B cell (primary cell): ENCODE data around the gene SARS2. TPM values are rescaled to one million over a fixed set of nuclear protein-coding genes. Genes with fewer than 3 reads are reported as not detected.

Source experiments
- ATAC-seq: fragments of 200-7000 bp; cut with Tn5 transposase; one replicate; pipeline ENCODE4 v1.10.0; 2021; ENCODE audit warnings: low read depth, mild to moderate bottlenecking, moderate number of reproducible peaks, moderate library complexity
- CTCF ChIA-PET: fragments of 350-600 bp; sonication (Branson Sonifier 250); formaldehyde crosslinking; loops from one replicate; lab custom pipeline; 2021; ENCODE audit warnings: antibody characterized with exemption, inconsistent platforms; lab: Charles Lee
- POLR2A ChIA-PET: fragments of 350-600 bp; sonication (Branson Sonifier 250); formaldehyde crosslinking; loops from one replicate; lab custom pipeline; 2021; ENCODE audit warnings: antibody characterized with exemption; lab: Charles Lee
- DNase-seq: peaks from one replicate; pipeline ENCODE4 v3.0.0; 2013
- H2AFZ ChIP-seq: 2 replicates; pipeline ENCODE4 v1.6.1; 2012; ENCODE audit warnings: mild to moderate bottlenecking, low read depth, low read length; ENCODE audit not compliant: insufficient read depth, poor library complexity, severe bottlenecking
- H3K27ac ChIP-seq, 2 donors: 1 replicate in 1 of 2; 2 replicates in 1 of 2; pipeline ENCODE4 v1.5.1; 2012 to 2013; ENCODE audit warnings: low read length in 2 of 2, mild to moderate bottlenecking in 2 of 2, moderate library complexity in 1 of 2
- H3K27me3 ChIP-seq, 4 experiments: fragments of 200-600 bp in 1 of 4; sonication (generic) in 1 of 4; replicated peaks in 1 of 4; 1 replicate in 2 of 4; 2 replicates in 2 of 4; pipeline versions ENCODE4 v1.6.1 to v1.7.0; 2013 to 2016; ENCODE audit warnings: low read length in 3 of 4, mild to moderate bottlenecking in 2 of 4, mixed read lengths in 1 of 4, moderate library complexity in 1 of 4; ENCODE audit not compliant: insufficient read depth in 4 of 4, control insufficient read depth in 3 of 4; ENCODE audit errors: control extremely low read depth in 1 of 4
- H3K36me3 ChIP-seq, 2 experiments: replicated peaks in 1 of 2; 1 replicate in 1 of 2; 2 replicates in 1 of 2; pipeline versions ENCODE4 v1.6.1 to v1.7.1; 2013; ENCODE audit warnings: low read length in 1 of 2; ENCODE audit not compliant: insufficient read depth in 2 of 2, control insufficient read depth in 1 of 2; ENCODE audit errors: control extremely low read depth in 1 of 2, extremely low read depth in 1 of 2
- H3K4me1 ChIP-seq, 2 donors: fragments of 200-600 bp in 1 of 2; sonication (generic) in 1 of 2; 1 replicate in 1 of 2; 2 replicates in 1 of 2; pipeline versions ENCODE4 v1.5.1 to v1.6.1; 2013 to 2017; ENCODE audit warnings: low read length in 2 of 2; ENCODE audit not compliant: control insufficient read depth in 2 of 2, insufficient read depth in 2 of 2
- H3K4me2 ChIP-seq: replicated peaks from 2 replicates; pipeline ENCODE3; 2012; ENCODE audit warnings: mild to moderate bottlenecking, low read depth, low read length; ENCODE audit not compliant: poor library complexity, severe bottlenecking
- H3K4me3 ChIP-seq, 5 experiments: fragments of 200-600 bp in 1 of 5; sonication (generic) in 1 of 5; 1 replicate in 3 of 5; 2 replicates in 2 of 5; pipeline versions ENCODE4 v1.5.1 to v1.7.0; 2011 to 2016; ENCODE audit warnings: low read length in 4 of 5, mild to moderate bottlenecking in 4 of 5, low read depth in 2 of 5, control low read depth in 1 of 5, moderate library complexity in 1 of 5; ENCODE audit not compliant: insufficient read depth in 1 of 5; ENCODE audit errors: control extremely low read depth in 1 of 5, extremely low read depth in 1 of 5
- H3K79me2 ChIP-seq: fragments of 200-600 bp; sonication (generic); one replicate; pipeline ENCODE4 v1.6.0; 2016; ENCODE audit warnings: low read length; ENCODE audit not compliant: control insufficient read depth, insufficient read depth
- H3K9ac ChIP-seq: fragments of 200-600 bp; sonication (generic); 2 replicates; pipeline ENCODE4 v1.6.1; 2017; ENCODE audit warnings: mild to moderate bottlenecking, low read length, moderate library complexity
- H3K9me3 ChIP-seq, 3 donors: one replicate each; pipeline versions ENCODE4 v1.6.1 to v1.7.1; 2013; ENCODE audit warnings: low read length in 2 of 3; ENCODE audit not compliant: control insufficient read depth in 2 of 3, insufficient read depth in 1 of 3; ENCODE audit errors: control extremely low read depth in 1 of 3
- H4K20me1 ChIP-seq: 2 replicates; pipeline ENCODE4 v1.6.0; 2012; ENCODE audit warnings: mild to moderate bottlenecking, low read length; ENCODE audit not compliant: insufficient read depth, control insufficient read depth, poor library complexity, severe bottlenecking
- H3K27ac Mint-ChIP-seq: one replicate; pipeline ENCODE4 v1.8.0; 2021; ENCODE audit warnings: mixed read lengths
- H3K27me3 Mint-ChIP-seq: one replicate; pipeline ENCODE4 v1.8.0; 2021; ENCODE audit warnings: mixed read lengths
- H3K4me1 Mint-ChIP-seq: one replicate; pipeline ENCODE4 v1.8.0; 2021; ENCODE audit warnings: mixed read lengths
- H3K4me3 Mint-ChIP-seq: one replicate; pipeline ENCODE4 v1.8.0; 2021; ENCODE audit warnings: mixed read lengths
- H3K9me3 Mint-ChIP-seq: one replicate; pipeline ENCODE4 v1.8.0; 2022; ENCODE audit warnings: mixed read lengths; ENCODE audit not compliant: insufficient read depth
- CTCF ChIP-seq: fragments of 200-600 bp; IDR thresholded peaks from one replicate; pipeline ENCODE4 v1.8.0; 2022; ENCODE audit warnings: antibody characterized with exemption, mild to moderate bottlenecking
- EZH2 ChIP-seq: IDR thresholded peaks from 2 replicates; pipeline ENCODE4 v1.6.1; 2012; ENCODE audit warnings: borderline replicate concordance, low read depth, mild to moderate bottlenecking, moderate library complexity, low read length; ENCODE audit not compliant: insufficient read depth, poor library complexity, severe bottlenecking
- WGBS: methylation state at CpG from one replicate; pipeline ENCODE4 v1.1.5; 2013; ENCODE audit warnings: missing lambda C conversion rate; ENCODE audit not compliant: insufficient coverage; 5-methylcytosine and 5-hydroxymethylcytosine counted together
- intact Hi-C: fragments of 100-400 bp; cut with micrococcal nuclease; formaldehyde crosslinking; loops from one replicate; pipeline ENCODE4 v1.10.0; 2022
- polyA plus RNA-seq: library from polyadenylated mRNA; depleted of rRNA; stranded (reverse); fragments of >200 nt; gene quantifications from 2 replicates; pipeline ENCODE4 v1.2.3, GENCODE V29; 2012
- total RNA-seq, 2 donors: library from RNA; stranded (reverse); fragments of 120-200 nt in 1 of 2; gene quantifications; 1 replicate in 1 of 2; 2 replicates in 1 of 2; pipeline versions ENCODE4 v1.2.3 to v1.2.4, GENCODE V29; 2013 to 2022

Gene SARS2
- total and polyA plus RNA-seq, 2 donors (not counting 1 experiment from before 2014, with no cell fraction given): 38.1 to 65.9 TPM

GRCh38 chr19:38918526-38918925, 12.0 kb downstream of the SARS2 start:
- POLR2A ChIA-PET: interaction anchor here (0.7 kb wide), 1 partner anchor 202 kb away, joined by 3 read pairs; no protein-coding TSS in a partner anchor
- Mint-ChIP-seq H3K4me1 (no peaks in the 10 kb centered on the region), H3K27me3 (no peaks in the 10 kb centered on the region), H3K4me3 (no peak overlapping the region), H3K27ac (no peak overlapping the region), H3K9me3 (no peaks in the 10 kb centered on the region)
- Histone ChIP-seq H4K20me1 (no peaks in the 10 kb centered on the region), H3K79me2 (no peaks in the 10 kb centered on the region), H3K4me3 (no peak overlapping the region), H3K36me3 (peaks cover 1 to 5% of the 10 kb centered on the region in 2 experiments), H3K9ac (no peak overlapping the region), H3K9me3 (no peaks in the 10 kb centered on the region), H2AFZ (no peak overlapping the region), H3K4me1 (no peaks in the 10 kb centered on the region), H3K27me3 (no peaks in the 10 kb centered on the region), H3K27ac (no peak overlapping the region), H3K4me2 (no peak overlapping the region)
- 96% methylated on average over 9 of the region's 10 CpGs for WGBS
- TF ChIP-seq EZH2: no peak
- no peak for TF ChIP-seq CTCF
- intact Hi-C loops: no loop called here
- DNase-seq (no peak), ATAC-seq (no peak)
- CTCF ChIA-PET: interaction anchor here (0.5 kb wide), 1 partner anchor 40 kb away, joined by 6 read pairs; no protein-coding TSS in a partner anchor

- POLR2A ChIA-PET: no interaction called here
- Histone ChIP-seq H3K4me3 (no peak overlapping the region), H3K27ac (no peak overlapping the region)
Measured at GRCh38 chr19:38917921-38918491, 12.6 kb downstream of the SARS2 start.

More at GRCh38 chr19:38917921-38918491, 12.6 kb downstream of the SARS2 start:
- Histone ChIP-seq H3K36me3 (peaks cover 1 to 5% of the 10 kb centered on the region in 2 experiments), H3K9me3 (no peaks in the 10 kb centered on the region), H3K9ac (no peak overlapping the region), H3K4me2 (no peak overlapping the region), H4K20me1 (no peaks in the 10 kb centered on the region), H3K27me3 (no peaks in the 10 kb centered on the region), H2AFZ (no peak overlapping the region), H3K79me2 (no peaks in the 10 kb centered on the region), H3K4me1 (no peaks in the 10 kb centered on the region)
- WGBS: 95% methylated on average over 11 of the region's 13 CpGs
- DNase-seq (no peak), ATAC-seq (no peak)
- H3K9me3 Mint-ChIP-seq: no peaks in the 10 kb centered on the region
- no peaks in the 10 kb centered on the region for H3K27me3 Mint-ChIP-seq
- H3K4me1 Mint-ChIP-seq: no peaks in the 10 kb centered on the region
- H3K4me3 Mint-ChIP-seq: no peak overlapping the region
- CTCF ChIA-PET: interaction anchor here (0.5 kb wide), 1 partner anchor 40 kb away, joined by 6 read pairs; no protein-coding TSS in a partner anchor
- no peak for TF ChIP-seq EZH2
- intact Hi-C loops: no loop called here
- H3K27ac Mint-ChIP-seq: no peak overlapping the region
